Gastrocnemius medialis (tissue), 4 donors: ENCODE results near the gene TIMM21. TPM values are rescaled to one million over a fixed set of nuclear protein-coding genes. Genes with fewer than 3 reads are reported as not detected.

Source experiments
- ATAC-seq, 2 donors: fragments of 150-250 bp; one replicate each; pipeline ENCODE4 v1.9.1; 2016
- DNase-seq, 2 donors: peaks; one replicate each; pipeline ENCODE4 v3.0.0-alpha.2; 2019
- H3K27ac ChIP-seq, 4 donors: fragments of 200-600 bp; sonication (generic); 1 replicate in 1 of 4; 2 replicates in 3 of 4; pipeline ENCODE4 v1.5.1; 2016 to 2018; ENCODE audit warnings: mild to moderate bottlenecking in 2 of 4, moderate library complexity in 1 of 4
- H3K27me3 ChIP-seq, 3 donors: fragments of 200-600 bp; sonication (generic) in 2 of 3; 1 replicate in 1 of 3; 2 replicates in 2 of 3; pipeline versions ENCODE4 v1.5.1 to v1.6.0; 2016 to 2019; ENCODE audit warnings: mild to moderate bottlenecking in 1 of 3, moderate library complexity in 1 of 3
- H3K36me3 ChIP-seq, 2 donors: fragments of 200-600 bp; sonication (generic) in 1 of 2; one replicate each; pipeline ENCODE4 v1.5.1; 2017 to 2018
- H3K4me1 ChIP-seq, 2 donors: fragments of 200-600 bp; sonication (generic) in 1 of 2; one replicate each; pipeline ENCODE4 v1.5.1; 2016 to 2017; ENCODE audit warnings: mild to moderate bottlenecking in 2 of 2
- H3K4me3 ChIP-seq, 4 donors: fragments of 200-600 bp; sonication (generic) in 3 of 4; 1 replicate in 1 of 4; 2 replicates in 3 of 4; pipeline ENCODE4 v1.5.1; 2016 to 2019; ENCODE audit warnings: mild to moderate bottlenecking in 2 of 4
- H3K9me3 ChIP-seq, 3 donors: fragments of 200-600 bp; sonication (generic) in 2 of 3; 1 replicate in 1 of 3; 2 replicates in 2 of 3; pipeline ENCODE4 v1.5.1; 2016 to 2019
- POLR2A ChIP-seq, 2 donors: fragments of 450-650 bp; IDR thresholded peaks; one replicate each; pipeline ENCODE4 v1.6.1; 2017; ENCODE audit warnings: antibody characterized with exemption in 2 of 2, mild to moderate bottlenecking in 2 of 2, moderate library complexity in 2 of 2
- in situ Hi-C, 4 donors: fragments of 200-750 bp; cut with MboI; loops; one replicate each; pipeline versions ENCODE4 v1.15.0 to v1.8.0; 2017; ENCODE audit warnings: low sequenced_read_pairs in 4 of 4
- intact Hi-C: fragments of 100-400 bp; cut with DNase I; formaldehyde crosslinking; loops from one replicate; pipeline ENCODE4 v1.15.1; 2023; ENCODE audit warnings: low total_unique reads
- total RNA-seq, 4 donors: library from RNA; depleted of rRNA; stranded (reverse); fragments of >200 nt; gene quantifications; one replicate each; pipeline versions ENCODE4 v1.1.0 to v1.2.3, GENCODE V29; 2016
- TF ChIP-seq, protein P1 (sequence below), 5 experiments: fragments of 450-650 bp in 3 of 5; fragments of 200-600 bp in 2 of 5; sonication (generic) in 2 of 5; IDR thresholded peaks in 4 of 5; conservative IDR thresholded peaks in 1 of 5; 1 replicate in 4 of 5; 2 replicates in 1 of 5; pipeline ENCODE4 v1.5.1; 2016 to 2019; ENCODE audit warnings: antibody characterized with exemption in 5 of 5, mild to moderate bottlenecking in 3 of 5, moderate library complexity in 3 of 5

The TIMM21 gene
- total RNA-seq, 4 donors from 2014 or later = 40.0 to 108 (median 75.8) TPM

DNA sequence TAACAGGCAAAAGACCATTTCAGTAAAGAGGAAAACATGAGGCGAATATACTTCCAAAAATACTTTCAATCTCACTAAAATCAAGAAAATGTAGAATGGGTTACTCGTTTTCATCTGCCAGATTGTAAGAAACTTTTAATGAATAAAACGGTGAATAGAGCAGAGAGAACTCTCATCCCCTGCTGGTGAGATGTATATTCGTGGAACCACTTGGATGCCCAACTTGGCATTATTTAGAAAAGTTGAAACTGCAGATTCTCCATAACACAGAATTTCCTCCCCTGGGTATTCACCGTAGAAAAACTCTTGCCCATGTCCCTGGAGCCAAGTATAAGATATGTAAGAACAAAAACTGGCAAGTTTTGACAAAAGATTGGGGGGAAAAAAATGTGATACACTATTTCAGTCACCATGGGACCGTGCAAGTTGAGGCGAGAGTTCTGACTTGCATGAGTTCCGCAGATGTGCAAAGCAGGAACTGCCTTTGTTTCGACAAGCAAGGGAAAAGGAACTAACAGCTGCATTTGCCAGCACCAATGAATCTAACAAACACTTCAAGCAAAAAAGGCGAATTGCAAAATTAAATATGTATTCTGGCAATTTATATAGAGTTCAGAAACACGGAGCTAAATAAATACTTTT, 14.8 kb downstream of the TIMM21 start:
- H3K9me3 ChIP-seq = no peaks in the 10 kb centered on the region
- no peak overlapping the region for H3K4me3 ChIP-seq
- ATAC-seq (no peak), DNase-seq (no peak)
- no peaks in the 10 kb centered on the region for H3K4me1 ChIP-seq
- H3K36me3 ChIP-seq = peaks cover 0 to 19% of the 10 kb centered on the region in 2 donors
- no peak for TF ChIP-seq POLR2A (IDR thresholded peaks at IDR 0.05)
- TF ChIP-seq, protein P1, sequence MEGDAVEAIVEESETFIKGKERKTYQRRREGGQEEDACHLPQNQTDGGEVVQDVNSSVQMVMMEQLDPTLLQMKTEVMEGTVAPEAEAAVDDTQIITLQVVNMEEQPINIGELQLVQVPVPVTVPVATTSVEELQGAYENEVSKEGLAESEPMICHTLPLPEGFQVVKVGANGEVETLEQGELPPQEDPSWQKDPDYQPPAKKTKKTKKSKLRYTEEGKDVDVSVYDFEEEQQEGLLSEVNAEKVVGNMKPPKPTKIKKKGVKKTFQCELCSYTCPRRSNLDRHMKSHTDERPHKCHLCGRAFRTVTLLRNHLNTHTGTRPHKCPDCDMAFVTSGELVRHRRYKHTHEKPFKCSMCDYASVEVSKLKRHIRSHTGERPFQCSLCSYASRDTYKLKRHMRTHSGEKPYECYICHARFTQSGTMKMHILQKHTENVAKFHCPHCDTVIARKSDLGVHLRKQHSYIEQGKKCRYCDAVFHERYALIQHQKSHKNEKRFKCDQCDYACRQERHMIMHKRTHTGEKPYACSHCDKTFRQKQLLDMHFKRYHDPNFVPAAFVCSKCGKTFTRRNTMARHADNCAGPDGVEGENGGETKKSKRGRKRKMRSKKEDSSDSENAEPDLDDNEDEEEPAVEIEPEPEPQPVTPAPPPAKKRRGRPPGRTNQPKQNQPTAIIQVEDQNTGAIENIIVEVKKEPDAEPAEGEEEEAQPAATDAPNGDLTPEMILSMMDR (IDR thresholded peaks at IDR 0.05 in 4 of 5, conservative IDR thresholded peaks at IDR 0.05 in 1 of 5) = no peak
- in situ Hi-C loops = no loop called here
- no peak overlapping the region for H3K27ac ChIP-seq
- intact Hi-C loops = no loop called here
- no peaks in the 10 kb centered on the region for H3K27me3 ChIP-seq

DNA sequence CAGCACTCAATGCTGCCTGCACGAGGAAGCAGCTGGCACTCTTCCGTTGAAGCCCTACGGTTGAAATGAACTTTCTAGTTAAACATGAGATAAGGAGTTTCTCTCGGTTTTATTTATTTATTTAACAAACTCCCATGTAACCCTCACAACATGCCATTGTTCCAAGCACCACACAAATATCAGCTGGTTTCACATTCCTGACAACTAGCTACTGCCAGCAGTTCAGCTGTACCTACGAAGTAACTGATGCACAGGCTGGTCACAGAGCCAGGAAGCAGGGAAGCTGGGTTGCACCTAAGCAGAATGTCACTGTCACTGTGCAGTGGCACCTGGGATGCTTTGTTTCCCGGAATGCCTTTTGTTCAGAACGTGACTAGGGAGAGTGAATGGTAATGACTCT, 18.1 kb downstream of the TIMM21 start:
- intact Hi-C loops (no loop called here), in situ Hi-C loops (no loop called here)
- Histone ChIP-seq H3K36me3 (no peaks in the 10 kb centered on the region), H3K27ac (no peak overlapping the region), H3K27me3 (no peaks in the 10 kb centered on the region), H3K9me3 (no peaks in the 10 kb centered on the region), H3K4me3 (no peak overlapping the region), H3K4me1 (no peaks in the 10 kb centered on the region)
- TF ChIP-seq, protein P1 (IDR thresholded peaks at IDR 0.05 in 4 of 5, conservative IDR thresholded peaks at IDR 0.05 in 1 of 5) = no peak
- DNase-seq (no peak), ATAC-seq (no peak)

DNA sequence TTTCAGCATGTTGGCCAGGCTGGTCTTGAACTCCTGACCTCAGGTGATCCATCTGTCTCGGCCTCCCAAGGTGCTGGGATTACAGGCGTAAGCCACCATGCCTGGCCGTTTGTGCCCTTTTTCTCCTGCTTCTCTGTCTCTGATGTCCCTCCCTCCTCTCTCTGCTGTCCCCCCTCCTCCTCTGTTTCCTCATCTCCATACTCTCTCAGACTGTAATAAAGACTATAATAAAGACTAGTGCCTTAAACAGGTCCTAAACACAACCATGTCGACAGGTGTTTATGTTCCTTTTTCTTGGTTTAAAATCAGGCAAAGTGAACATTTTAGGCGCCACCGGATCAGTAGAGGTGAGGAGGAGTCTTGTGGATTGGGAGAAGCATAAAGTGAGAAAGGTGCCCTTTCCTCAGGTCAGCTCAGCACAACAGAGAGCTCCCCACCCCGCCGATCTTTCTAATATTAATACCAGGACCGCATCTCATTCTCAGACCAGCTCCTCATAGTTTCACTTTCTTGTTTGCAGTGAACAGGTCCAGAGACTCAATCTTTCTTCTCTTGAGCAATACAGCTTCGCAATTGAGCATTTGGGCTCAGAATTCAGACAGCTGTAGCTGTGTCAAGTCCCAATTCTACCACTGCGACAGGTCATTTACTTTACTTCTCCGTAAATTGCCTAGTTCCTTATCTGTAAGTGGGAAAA, 23.7 kb downstream of the TIMM21 start:
- Histone ChIP-seq H3K4me1 (no peaks in the 10 kb centered on the region), H3K4me3 (no peak overlapping the region), H3K27ac (no peak overlapping the region), H3K27me3 (peaks cover 0 to 5% (median under 1%) of the 10 kb centered on the region in 3 donors), H3K36me3 (no peaks in the 10 kb centered on the region), H3K9me3 (no peaks in the 10 kb centered on the region)
- intact Hi-C loops = loop anchor here (5.0 kb wide), 1 partner anchor 355 kb away; no protein-coding TSS in a partner anchor
- ATAC-seq (no peak), DNase-seq (no peak)
- in situ Hi-C loops = no loop called here
- TF ChIP-seq, protein P1 (IDR thresholded peaks at IDR 0.05 in 4 of 5, conservative IDR thresholded peaks at IDR 0.05 in 1 of 5) = no peak
- TF ChIP-seq POLR2A (IDR thresholded peaks at IDR 0.05) = no peak

DNA sequence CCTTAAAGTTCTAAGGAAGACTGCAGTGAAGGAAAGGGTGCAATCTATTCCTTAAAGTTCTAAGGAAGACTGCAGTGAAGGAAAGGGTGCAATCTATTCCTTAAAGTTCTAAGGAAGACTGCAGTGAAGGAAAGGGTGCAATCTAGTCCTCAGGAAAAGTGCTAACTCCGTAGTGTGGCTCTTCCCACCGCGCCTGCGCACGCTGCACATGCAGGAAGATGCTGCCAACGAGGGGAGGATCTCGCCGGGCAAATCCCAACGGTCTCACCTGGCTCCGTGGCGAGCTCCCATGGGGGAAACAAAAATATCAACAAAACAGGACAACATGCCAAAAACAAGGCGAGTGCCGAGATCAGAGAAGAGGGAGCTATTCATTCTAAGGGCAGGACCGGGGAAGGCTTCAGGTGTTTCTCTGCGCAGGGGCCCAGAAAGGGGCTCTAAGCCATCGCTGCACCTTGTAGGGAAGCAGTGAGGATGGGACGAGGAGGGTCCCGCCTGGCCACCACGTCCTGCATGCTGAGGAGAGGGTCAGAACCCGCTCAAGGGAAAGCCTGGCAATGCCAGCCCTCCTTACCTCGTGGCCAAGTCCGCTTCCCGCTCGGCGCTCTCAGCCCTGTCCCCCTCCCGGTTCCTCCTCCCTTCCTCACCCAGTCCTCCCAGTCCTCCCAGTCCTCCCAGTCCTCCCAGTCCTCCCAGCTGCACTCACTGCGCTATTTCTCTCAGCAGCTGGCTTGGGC, 24.5 kb downstream of the TIMM21 start:
- no peak for DNase-seq
- Histone ChIP-seq H3K27me3 (peaks cover 0 to 9% (median 4%) of the 10 kb centered on the region in 3 donors), H3K9me3 (no peaks in the 10 kb centered on the region), H3K27ac (no peak overlapping the region), H3K4me1 (no peaks in the 10 kb centered on the region), H3K36me3 (no peaks in the 10 kb centered on the region), H3K4me3 (no peak overlapping the region)
- no peak for ATAC-seq
- intact Hi-C loops (loop anchor here (5.0 kb wide), 1 partner anchor 356 kb away; no protein-coding TSS in a partner anchor), in situ Hi-C loops (no loop called here)
- TF ChIP-seq, protein P1 (IDR thresholded peaks at IDR 0.05 in 4 of 5, conservative IDR thresholded peaks at IDR 0.05 in 1 of 5) = no peak
- no peak for TF ChIP-seq POLR2A (IDR thresholded peaks at IDR 0.05)
